ENCODE results near the gene HEY2.
"Not testable (repeated sequence)": the region's sequence is repeated elsewhere in the genome, so short reads cannot be mapped to it uniquely, and the experiment has no call there.

The HEY2 gene

DNA sequence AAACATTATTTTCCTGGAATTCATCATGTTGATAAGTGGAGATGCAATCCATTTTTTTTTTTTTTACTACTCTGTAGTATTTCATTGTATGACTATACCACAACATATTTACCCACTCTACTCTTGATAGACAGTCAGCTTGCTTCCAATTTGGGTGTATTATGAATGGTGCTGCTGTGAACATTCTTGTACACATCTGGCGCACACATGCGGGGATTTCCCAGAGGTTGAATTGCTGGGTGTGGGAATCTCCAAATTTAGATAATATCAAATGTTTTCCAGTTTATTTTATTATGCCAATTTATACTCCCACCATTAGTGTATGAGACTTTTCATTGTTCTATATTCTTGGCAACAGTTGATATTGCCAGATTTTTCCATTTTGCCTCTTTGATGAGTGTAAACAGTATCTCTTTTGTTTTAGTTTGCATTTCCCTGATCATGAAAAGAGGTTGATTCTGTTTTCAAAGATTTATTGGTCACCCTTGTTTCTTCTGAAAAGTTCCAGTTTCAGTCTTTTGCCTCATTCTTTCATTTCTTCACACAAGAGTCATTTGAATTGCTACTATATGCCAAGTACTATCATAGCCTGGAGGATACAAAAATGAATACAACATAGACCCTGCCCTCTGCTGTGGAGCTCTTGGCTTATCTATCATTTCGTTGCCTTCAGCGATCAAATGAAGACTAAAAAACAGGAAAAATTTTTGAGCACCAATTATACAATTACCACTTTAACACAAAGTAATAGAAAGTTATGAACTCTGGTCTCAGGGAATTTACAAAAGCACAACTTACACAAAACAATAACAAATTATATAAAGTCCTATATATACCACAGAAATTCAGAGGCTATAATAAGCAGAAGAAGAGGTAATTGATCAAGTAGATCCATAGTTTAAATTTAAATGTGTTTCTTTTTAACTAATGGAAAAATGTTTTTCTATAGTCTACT, 24.2 kb downstream of the HEY2 start:
- no peak for DNase-seq

GRCh38 chr6:125776107-125776826, 26.8 kb downstream of the HEY2 start:
- DNase-seq: not testable (repeated sequence)

DNA sequence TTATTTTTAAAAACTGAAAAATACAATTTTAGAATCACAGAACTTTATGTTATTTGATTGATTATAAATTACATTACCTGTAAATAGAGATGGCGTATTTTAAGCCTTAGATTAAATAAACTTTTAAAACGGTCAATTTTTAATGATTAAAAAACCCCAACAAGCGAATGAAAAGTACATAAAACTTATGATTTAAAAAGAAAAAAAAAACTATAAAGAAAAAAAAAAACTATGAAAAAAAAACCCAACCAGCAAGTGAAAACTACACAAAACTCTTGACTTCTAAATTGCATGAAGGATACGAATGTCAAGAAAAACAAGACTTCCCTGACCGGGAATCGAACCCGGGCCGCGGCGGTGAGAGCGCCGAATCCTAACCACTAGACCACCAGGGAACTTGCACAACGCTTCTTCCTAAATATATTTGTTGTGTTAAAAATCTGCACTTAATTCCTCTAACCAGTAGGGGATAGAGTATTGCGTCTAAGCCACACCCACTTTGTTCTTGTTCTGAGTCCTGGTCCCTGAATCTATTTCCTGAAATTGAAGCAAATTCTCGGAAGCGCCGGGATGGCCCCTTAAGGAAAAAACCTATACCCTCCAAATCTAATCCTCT, 30.6 kb downstream of the HEY2 start:
- peak; percentile 92 for DNase-seq

DNA sequence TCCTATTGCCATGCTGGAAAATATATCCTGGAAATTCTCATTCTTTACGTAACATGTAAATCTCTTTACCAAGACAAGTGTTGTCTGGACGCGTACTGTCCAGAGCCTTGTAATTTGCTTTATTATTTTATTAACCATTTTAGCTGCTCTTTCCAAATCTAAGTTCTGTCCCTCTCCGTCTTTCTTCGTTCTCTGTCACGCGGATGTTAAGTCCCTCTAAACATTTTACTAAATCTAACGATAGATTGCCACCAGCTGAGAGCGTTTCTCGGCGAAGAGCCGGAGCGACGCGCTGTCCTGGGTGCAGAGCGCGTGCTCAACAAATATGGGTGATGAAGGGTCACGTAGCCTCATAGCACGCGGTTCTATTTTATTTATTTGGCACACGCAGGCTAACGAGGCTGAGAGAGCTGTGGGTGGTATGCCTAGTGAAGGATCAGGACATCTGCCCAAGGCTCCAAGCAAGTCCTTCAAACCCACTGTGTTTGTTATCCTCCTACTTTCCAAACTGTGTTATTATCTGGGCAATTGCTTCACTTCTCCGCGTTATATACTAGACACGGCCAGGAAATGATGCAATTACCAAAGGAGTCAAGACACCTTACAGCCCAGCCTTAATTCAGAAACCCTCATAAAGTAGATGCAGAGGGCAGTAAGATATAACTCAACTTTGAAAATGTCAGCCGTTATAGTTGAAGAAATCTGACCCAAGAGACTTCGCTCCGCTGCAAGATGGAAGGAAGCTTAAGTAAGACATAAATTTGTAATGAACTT, 31.3 kb downstream of the HEY2 start:
- peak; percentile 69 for DNase-seq

DNA sequence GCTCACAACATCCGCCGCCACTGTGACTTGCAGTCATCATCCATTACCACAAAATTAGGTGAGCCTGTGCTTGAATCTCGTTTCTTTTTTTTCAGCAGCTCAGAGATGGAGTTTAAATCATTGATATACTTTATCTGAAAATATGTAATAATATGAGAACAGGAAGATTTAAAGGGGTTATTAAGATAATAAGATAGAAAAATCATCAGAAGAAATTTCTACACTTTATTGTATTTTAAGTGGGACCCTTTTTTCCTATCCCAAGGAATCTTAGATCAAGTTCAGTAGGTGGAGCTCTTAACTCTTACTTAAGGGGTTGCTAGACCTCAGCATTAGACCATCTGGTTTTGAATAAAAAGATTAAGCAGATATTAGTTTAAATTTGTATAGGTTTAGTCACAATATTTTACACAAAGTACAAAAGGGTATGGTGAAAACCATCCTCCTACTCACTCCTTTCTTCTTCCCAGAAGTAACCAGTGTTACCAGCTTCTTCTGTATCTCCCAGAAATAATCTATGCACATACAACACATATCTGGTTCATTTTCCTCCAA, 32.0 kb downstream of the HEY2 start:
- peak; percentile 67 for DNase-seq

GRCh38 chr6:125784365-125784764, 34.9 kb downstream of the HEY2 start:
- DNase-seq: no peak

- DNase-seq: no peak
These were observed 38.4 kb downstream of the HEY2 start for GRCh38 chr6:125787791-125788190.

DNA sequence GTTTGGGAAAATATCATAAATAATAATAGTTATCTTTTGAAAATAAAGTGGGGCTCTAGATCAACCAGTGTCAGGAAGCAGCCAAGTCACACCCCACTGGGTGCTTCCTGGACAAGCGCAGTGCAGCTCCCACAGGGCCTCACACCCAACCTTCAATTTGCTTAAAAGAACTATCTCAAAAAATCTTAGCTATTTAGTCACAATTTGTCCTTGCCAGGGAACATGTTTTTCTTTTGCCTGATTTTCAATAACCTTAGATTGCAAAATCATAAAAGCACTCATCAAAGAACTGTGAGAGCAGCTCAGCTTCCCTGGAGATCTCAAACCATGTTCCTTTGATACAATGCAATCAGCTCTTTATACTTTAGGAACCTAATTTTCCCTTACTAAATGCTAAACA, 39.7 kb downstream of the HEY2 start:
- DNase-seq: no peak

GRCh38 chr6:125789576-125790357, 40.3 kb downstream of the HEY2 start:
- peak; percentile 60 for DNase-seq

DNA sequence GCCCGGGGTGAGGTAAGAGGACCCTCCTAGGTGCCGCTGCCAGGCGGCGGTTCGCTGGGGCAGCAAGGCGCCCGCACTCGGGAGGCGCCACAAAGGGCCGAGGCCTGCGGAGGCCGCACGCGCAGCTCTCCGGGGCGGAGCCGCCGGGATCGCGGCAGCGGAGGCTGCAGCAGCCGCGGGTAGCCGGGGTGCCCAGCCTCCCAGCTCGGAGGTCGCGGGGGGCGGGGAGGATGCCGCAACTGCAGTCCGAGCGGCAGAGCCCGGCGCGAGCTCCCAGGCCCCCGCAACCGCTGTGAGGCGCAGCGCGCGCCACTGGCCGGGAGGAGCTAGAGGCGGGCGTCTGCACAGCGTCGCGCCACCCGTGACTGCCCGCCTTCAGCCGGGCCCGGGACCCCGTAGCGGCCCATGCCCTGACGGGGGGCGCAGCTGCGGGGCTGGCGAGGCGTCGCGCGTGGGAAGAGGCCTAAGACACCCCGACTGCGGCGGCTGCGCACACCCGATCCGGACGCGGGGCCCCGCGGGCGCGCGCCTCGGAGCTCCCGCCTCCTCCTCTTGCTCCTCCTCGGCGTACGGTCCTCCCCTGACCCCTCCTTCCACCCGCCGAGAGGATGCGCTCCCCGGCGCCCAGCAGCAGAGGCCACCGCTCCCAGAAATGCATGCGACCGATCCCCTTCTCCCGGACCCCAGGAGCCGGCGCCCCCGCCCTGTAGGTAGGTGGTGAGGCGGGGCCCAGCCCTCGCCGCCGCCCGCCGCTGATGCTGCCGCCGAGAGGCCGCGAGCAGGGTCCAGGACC, 41.1 kb downstream of the HEY2 start, which contains the start of gene NCOA7:
Gene NCOA7 (plus strand): TSS at position 603 of the 793 bp plus-strand sequence. CDS start 24,395 bp downstream, outside the sequence.
- peak; percentile 81 for DNase-seq

- peak; percentile 55 for DNase-seq
These were observed 41.9 kb downstream of the HEY2 start for GRCh38 chr6:125791151-125791819.

- no peak for DNase-seq
These were observed 42.4 kb downstream of the HEY2 start for GRCh38 chr6:125791820-125792165.

- no peak for DNase-seq
These were observed 42.7 kb downstream of the HEY2 start for GRCh38 chr6:125792172-125792571.

GRCh38 chr6:125792680-125793079, 43.2 kb downstream of the HEY2 start:
- DNase-seq: no peak

- DNase-seq: no peak
These were observed 43.8 kb downstream of the HEY2 start for GRCh38 chr6:125793280-125793679.

GRCh38 chr6:125793863-125794262, 44.4 kb downstream of the HEY2 start:
- DNase-seq: no peak

- DNase-seq: no peak
These were observed 45.1 kb downstream of the HEY2 start for GRCh38 chr6:125794342-125795137.

DNA sequence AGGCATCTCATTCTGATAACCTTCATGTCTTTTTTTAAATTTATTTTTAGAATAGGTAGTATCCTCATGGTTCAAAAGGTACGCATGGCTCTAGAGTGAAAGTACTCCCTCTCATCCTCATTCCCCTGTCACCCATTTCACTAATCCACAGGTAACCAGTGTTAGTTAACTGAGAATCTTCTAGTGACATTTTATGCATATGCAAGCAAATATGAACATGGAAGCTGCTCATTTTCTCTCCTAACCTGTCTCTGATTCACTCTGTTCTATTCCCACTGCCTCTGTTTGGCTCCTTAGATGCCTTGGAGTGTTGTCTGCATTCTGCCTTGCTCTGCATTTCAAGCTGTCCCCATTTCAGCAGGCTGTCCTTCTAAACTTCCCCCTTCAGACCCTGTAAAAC, 45.9 kb downstream of the HEY2 start:
- no peak for DNase-seq
